Sigmoid colon (tissue), 4 donors: ENCODE measurements around the gene IL1RAPL1.

ENCODE experiments used
- POLR2A ChIP-seq, 2 donors: fragments of 450-650 bp; IDR thresholded peaks; one replicate each; pipeline ENCODE4 v1.6.1; 2016; ENCODE audit warnings: antibody characterized with exemption in 2 of 2, mild to moderate bottlenecking in 2 of 2, moderate library complexity in 2 of 2
- POLR2AphosphoS5 ChIP-seq, 4 donors: sonication (generic); formaldehyde crosslinking; IDR thresholded peaks; one replicate each; pipeline ENCODE4 v1.6.1; 2017; ENCODE audit warnings: antibody characterized with exemption in 4 of 4
- TF ChIP-seq, protein P1 (sequence below), 4 experiments: fragments of 450-650 bp in 3 of 4; fragments of 200-600 bp in 1 of 4; IDR thresholded peaks; one replicate each; pipeline ENCODE4 v1.5.1; 2016 to 2019; ENCODE audit warnings: antibody characterized with exemption in 4 of 4, mild to moderate bottlenecking in 3 of 4, moderate library complexity in 2 of 4

DNA sequence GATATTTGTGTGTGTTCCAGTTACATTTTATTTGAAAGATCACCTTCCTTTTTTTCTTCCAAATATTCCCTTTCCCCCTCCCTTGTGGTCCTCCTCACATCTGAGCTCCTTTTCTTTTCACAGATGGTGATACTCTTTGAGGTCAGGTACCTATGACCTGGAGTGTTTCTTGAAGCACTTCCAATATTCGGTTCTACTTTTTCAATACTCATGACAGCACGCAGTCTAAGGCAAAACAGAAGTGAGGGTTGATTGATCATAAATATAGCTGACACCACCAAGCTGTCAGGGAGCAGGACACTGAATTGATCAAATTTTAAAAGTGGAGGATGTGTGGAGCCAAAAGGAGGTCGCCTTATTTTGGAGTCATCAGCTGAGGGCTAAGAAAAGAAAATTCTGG, 1293.7 kb downstream of the IL1RAPL1 start:
- no peak for TF ChIP-seq POLR2AphosphoS5 (IDR thresholded peaks at IDR 0.05)
- TF ChIP-seq, protein P1, sequence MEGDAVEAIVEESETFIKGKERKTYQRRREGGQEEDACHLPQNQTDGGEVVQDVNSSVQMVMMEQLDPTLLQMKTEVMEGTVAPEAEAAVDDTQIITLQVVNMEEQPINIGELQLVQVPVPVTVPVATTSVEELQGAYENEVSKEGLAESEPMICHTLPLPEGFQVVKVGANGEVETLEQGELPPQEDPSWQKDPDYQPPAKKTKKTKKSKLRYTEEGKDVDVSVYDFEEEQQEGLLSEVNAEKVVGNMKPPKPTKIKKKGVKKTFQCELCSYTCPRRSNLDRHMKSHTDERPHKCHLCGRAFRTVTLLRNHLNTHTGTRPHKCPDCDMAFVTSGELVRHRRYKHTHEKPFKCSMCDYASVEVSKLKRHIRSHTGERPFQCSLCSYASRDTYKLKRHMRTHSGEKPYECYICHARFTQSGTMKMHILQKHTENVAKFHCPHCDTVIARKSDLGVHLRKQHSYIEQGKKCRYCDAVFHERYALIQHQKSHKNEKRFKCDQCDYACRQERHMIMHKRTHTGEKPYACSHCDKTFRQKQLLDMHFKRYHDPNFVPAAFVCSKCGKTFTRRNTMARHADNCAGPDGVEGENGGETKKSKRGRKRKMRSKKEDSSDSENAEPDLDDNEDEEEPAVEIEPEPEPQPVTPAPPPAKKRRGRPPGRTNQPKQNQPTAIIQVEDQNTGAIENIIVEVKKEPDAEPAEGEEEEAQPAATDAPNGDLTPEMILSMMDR (IDR thresholded peaks at IDR 0.05) = no peak
- TF ChIP-seq POLR2A (IDR thresholded peaks at IDR 0.05) = no peak
